ENCODE results near the gene SNRPA.
A peak's percentile ranks its signal among the peaks of the same experiment; 100 is the strongest.
"Not testable (repeated sequence)": the region's sequence is repeated elsewhere in the genome, so short reads cannot be mapped to it uniquely, and the experiment has no call there.

The SNRPA gene

DNA sequence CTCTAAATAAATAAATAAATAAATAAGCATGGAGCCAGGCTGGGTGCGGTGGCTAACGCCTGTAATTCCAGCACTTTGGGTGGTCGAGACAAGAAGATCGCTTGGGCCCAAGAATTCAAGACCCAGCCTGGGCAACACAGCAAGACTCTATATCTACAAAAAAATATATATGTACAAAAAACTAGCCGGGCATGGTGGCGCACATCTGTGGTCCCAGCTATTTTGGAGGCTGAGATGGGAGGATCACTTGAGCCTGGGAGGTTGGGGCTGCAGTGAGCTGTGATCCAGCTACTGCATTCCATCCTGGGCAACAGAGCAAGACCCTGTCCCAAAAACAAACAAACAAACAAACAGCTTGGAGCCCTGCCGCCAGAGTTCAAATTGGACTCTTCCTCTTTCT, 3.5 kb upstream of the SNRPA start:
- no peak for DNase-seq

DNA sequence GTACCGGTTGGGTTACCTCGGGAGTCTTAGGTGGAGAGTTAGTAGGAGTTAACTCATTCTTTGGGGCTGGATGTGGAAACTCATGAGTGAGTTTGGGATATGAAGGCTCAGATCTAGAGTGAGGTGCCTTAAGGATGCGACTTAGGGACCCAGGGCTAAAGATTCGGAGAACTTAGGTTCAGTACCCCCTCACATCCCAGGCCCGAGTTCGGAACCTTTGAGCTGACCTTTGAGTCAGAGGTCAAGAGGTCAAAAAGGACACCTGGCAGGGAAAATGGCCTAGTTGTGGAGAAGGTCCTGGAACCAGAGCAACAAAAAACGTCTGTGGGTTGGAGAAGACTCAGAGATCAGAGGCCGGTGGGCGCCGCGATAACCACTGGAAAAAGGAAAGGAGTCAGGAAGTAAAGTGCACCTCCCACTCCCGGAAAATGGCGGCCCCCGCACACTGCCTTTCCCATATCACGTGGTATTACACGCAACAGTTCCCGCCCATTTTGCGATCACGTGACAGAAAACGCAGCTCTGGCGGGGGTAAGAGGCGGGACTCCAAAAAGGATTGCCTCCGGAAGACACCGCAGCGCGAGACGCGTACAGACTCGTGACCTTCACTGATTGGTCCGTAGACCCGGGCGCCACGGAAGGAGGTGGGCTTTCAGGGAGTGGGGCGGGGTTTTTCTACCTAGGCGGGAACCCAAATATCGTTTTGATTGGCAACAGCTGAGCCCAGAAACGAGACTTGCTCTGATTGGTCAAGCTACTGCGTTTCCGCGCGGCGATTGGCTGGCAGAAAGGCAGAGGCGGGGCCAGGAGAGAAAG, 737 bp upstream of the SNRPA start, which contains the start of gene ACTMAP:
Gene ACTMAP (minus strand): TSS at position 420 of the 816 bp plus-strand sequence. CDS start 674 bp downstream, outside the sequence.
- DNase-seq: peak; percentile 99

DNA sequence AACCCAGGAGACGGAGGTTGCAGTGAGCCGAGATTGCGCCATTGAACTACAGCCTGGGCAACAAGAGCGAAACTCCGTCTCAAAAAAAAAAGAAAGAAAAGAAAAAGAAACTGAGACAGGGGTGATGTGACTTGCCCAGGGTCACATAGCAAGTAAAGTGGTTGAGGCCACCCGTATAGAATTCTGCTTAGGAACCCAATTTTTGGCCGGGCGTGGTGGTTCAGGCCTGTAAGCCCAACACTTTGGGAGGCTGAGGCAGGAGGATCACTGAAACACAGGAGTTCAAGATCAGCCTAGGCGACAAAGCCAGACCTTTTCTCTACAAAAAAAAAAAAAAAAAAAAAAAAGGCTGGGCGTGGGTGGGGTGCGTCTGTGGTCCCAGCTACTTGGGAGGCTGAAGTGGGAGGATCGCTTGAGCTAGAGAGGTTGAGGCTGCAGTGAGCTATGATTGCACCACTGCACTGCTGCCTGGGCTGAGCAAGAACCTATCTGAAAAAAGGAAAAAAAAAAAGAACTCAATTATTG, 1.3 kb downstream of the SNRPA start:
- no peak for DNase-seq

DNA sequence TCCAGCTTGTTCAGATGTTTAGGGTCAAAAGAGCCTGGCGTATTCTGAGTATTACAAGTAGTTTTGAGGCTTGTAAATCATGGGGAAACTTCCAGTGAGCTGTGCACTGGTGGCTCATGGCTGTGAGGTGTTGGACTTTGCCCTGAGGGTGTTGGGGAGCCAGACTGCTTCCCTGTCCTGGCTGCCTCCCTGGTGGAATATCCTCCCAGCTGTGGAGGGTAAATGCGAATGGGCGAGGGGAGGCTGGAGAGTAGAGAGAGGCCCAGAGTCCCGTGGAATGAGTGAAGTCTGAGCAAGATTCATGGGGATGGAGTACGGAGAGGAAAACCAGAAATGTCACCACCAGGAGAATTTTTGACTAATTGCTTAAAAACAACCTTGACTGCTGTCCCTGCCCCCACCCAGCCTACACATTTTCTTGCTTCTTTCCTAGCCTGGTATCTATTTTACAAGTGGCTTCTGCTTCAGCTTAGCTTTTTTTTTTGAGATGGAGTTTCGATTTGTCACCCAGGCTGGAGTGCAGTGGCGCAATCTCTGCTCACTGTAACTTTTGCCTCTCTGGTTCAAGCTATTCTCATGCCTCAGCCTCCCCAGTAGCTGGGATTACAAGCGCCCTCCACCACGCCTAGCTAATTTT, 3.7 kb downstream of the SNRPA start:
- DNase-seq: no peak

DNA sequence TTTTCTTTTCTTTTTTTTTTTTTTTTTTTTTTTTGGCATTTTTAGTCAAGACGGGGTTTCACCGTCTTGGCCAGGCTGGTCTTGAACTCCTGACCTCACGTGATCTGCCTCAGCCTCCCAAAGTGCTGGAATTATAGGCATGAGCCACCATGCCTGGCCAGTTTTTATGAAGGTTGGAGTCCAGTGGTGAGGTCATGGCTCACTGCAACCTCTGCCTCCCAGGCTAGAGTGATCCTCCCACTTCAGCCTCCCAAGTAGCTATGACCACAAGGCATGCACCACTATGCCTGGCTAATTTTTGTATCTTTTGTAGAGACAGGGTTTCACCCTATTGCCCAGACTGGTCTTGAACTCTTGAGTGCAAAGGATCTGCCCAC, 4.2 kb downstream of the SNRPA start:
- no peak for DNase-seq

DNA sequence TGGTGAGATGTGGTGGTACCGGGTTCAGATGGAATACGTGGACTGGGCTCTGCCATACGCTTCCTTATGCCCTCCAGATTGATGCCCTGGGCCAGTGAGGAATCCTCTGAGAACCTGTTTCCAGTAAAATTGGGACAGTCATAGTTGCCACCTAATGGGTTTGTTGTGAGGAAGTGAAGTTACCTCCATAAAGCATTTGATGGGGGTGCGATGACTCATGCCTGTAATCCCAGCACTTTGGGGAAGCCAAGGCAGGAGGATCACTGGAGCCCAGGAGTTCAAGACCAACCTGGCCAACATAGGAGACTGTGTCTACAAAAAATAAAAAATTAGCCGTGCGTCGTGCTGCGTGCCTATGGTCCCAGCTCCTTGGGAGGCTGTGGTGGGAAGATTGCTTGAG, 4.8 kb downstream of the SNRPA start:
- no peak for DNase-seq

DNA sequence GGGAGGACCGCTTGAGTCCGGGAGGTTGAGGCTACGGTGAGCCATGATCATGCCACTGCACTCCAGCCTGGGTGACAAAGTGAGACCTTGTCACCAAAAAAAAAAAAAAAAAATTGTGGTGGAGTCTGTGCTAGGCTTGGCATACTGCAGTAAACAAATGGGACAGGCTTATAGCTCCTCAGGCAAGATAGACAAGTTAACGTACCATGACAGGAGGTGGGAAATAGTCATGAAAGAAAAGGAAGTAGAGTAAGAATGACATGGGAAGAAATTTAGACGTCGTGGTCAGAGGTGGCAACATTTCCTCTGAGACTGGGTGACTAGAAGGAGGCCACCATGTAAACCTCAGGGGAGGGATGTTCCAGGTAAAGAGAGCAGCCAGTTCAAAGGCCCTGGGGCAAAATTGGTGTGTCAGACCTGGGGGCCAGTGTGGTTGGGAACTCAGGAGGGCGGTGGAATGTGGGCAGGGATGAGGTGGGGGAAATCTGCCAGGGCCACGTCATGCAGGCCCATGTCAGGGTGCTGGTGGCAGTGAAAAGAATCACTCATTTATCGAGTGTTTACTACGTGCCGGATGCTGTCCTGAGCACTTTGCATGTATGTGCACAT, 5.6 kb downstream of the SNRPA start:
- DNase-seq: no peak

DNA sequence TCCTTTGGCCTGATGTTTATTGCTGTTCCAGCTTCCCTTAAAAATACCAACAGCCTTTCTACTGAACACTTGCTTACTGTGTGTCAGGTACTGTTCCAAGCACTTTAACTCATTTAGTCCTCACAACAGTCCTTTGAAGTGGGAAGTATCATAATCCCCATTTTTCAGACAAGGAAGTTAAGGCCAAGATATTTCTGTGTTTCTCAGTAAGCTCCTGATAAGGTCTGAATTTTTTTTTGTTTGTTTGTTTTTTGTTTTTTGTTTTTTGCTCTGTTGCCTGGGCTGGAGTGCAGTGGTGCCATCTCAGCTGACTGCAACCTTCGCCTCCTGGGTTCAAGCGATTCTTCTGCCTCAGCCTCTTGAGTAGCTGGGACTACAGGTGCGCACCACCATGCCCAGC, 7.5 kb downstream of the SNRPA start:
- no peak for DNase-seq

DNA sequence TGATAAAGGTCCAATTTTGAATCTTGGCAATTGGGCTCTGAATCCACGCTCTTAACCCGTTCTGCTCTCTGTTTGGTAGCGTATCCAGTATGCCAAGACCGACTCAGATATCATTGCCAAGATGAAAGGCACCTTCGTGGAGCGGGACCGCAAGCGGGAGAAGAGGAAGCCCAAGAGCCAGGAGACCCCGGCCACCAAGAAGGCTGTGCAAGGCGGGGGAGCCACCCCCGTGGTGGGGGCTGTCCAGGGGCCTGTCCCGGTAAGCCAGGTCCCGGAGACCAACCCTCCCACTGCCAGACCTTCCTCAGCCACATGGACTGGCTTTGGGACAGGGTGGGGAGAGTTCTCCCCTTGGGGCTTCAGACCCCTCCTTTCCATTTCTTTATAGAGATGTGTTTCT, 8.3 kb downstream of the SNRPA start:
- no peak for DNase-seq

DNA sequence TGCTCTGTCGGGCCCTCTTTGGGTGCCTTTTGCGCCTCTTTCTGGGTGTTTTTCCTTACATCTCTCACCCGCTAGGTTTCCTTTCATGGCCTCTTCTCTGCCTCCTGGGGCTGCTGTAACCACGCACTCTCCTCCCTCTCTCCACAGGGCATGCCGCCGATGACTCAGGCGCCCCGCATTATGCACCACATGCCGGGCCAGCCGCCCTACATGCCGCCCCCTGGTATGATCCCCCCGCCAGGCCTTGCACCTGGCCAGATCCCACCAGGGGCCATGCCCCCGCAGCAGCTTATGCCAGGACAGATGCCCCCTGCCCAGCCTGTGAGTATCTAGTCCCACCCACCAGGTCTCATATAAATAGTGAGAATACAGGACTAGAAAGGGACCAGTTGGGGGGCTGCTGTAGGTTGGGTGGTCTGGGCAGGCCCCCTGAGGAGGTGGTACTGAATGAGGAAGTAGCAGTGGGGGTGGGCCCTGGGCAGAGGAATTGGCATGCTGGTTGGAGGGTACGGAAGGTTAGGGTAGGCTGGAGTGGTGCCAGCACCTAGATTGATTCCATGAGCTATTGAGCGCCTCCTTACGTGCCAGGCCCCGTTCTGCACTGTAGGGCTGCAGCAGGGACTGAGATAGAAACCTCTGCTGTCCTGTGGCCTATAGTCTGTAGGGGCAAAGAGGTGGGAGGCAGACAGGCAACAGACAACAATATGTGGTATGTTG, 11.9 kb downstream of the SNRPA start:
- DNase-seq: no peak

DNA sequence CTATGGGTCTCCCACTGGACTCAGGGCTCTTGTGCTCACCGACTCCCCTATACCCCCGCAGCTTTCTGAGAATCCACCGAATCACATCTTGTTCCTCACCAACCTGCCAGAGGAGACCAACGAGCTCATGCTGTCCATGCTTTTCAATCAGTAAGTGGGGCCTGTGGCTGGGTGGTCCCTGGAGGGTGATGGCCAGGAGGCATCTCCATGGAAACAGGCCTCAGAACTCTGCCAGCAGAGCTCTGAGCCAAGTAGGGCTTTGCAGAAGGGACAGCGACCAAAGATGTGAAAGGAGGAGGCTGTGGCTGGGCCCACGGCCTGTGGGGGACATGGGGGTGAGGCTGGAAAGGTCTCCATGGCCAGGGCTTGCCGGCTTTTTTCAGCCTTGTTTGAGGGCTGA, 12.5 kb downstream of the SNRPA start:
- DNase-seq: no peak

DNA sequence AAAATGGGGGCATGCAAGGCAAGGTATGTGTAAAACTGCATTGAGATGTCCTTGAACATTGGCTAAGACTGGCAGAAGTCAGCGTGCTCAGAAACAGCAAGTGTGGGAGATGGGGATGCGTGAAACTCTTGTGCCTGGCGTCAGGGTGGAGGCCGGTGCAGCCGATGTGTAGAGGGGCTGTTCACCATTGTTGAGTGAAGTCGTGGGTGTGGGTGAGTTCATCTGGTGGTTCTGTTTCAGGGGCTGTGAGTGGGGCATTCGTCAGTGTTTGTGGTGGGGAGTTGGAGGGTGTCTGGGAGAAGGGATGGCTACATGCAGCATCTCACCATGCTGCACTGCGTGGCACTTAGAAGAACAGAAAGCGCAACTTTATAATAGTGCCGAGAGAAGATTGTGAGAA, 13.0 kb downstream of the SNRPA start:
- DNase-seq: no peak

DNA sequence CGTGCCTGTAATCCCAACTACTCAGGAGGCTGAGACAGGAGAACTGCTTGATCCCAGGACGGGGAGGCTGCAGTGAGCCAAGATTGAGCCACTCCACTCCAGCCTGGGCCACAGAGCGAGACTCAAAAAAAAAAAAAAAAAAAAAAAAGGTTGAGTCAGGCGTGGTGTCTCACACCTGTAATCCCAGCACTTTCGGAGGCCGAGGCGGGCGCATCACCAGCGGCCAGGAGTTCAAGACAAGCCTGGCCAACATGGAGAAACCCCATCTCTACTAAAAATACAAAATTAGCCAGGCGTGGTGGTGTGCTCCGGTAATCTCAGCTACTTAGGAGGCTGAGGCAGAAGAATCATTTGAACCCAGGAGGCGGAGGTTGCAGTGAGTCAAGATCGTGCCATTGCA, 15.4 kb downstream of the SNRPA start:
- not testable (repeated sequence) for DNase-seq

DNA sequence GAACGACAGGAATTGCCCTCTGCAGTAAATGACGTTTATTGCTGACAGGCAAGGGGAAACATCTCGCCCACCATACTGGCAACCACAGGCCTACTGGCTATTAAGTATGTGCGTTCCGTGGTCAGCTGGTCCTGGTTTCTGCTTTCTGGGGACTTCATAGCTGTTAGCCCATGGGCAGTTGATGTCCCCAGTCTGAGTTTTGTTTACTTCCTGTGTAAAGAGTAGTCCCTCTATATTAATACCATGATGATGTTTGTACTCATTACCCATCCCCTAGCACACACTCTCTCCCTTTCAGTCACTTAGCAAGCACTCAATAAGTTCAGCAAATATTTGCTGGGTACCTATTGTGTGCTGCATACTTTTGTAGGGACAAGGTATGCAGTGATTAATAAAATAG, 17.9 kb downstream of the SNRPA start:
- DNase-seq: no peak

DNA sequence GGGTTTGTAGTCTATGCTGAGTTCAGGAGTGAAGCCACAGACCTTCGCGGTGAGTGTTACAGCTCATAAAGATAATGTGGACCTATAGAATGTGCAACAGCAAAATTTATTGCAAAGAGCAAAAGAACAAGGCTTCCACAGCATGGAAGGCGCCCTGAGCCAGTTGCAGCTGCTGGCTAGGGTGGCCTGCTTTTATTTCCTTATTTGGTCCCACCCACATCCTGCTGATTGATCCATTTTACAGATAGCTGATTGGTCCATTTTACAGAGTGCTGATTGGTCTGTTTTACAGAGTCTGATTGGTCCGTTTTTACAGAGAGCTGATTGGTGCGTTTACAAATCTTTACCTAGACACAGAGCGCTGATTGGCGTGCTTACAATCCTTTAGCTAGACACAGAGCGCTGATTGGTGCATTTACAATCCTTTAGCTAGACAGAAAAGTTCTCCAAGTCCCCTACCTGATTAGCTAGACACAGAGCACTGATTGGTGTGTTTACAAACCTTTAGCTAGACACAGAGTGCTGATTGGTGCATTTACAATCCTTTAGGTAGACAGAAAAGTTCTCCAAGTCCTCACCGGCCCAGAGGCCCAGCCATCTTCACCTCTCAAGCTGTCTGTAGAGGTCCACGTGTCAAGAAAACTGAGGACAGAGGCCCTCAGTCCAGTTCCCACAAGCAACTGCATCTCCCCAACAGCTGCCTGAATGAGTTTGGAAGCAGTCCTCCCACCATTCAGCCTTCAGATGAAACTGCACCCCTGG, 20.3 kb downstream of the SNRPA start:
- not testable (repeated sequence) for DNase-seq

DNA sequence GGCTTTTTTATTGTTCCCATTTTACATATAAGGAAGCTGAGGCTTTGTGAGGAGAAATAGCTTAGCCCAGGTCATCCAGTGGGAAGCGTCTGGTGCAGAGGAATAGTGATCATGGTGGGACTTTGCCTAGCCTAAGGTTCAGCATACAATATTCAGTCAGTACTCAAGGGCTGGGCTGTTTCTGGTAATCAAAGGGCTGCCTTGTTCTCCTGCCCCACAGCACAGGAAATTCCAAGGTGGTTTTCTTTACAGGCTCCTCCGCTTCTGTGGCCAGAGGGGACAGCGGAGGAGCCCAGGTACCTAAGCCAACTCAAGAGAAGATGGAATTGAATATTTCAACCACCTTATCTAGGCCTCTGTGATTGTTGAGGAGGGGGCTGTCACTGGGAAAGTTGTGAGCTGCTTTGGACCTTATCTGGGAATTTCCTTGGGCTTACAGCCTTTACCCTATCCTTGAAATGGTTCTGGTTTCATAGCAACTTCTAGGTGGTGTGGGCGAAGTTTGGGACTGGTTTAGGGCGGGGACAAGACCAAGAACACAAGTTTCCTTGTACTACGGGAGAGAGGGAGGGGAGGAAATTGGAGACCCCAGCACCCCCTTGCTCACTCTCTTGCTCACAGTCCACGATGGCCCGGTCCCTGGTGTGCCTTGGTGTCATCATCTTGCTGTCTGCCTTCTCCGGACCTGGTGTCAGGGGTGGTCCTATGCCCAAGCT, 24.1 kb downstream of the SNRPA start, which contains the start of gene MIA:
Gene MIA (plus strand): TSS at position 606 of the 716 bp plus-strand sequence. CDS start 22 bp downstream, at position 628.
- DNase-seq: no peak

DNA sequence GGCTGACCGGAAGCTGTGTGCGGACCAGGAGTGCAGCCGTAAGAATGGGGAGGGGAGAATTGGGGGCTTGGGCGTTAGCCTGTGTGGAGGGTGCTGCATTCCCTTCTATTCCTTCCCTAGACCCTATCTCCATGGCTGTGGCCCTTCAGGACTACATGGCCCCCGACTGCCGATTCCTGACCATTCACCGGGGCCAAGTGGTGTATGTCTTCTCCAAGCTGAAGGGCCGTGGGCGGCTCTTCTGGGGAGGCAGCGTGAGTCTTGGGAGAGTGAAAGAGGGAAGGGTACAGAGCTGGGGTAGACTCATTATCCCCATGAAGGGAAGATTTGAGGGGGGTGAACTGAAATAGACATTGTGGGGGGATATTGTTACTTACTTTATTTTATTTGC, 24.6 kb downstream of the SNRPA start:
- no peak for DNase-seq

DNA sequence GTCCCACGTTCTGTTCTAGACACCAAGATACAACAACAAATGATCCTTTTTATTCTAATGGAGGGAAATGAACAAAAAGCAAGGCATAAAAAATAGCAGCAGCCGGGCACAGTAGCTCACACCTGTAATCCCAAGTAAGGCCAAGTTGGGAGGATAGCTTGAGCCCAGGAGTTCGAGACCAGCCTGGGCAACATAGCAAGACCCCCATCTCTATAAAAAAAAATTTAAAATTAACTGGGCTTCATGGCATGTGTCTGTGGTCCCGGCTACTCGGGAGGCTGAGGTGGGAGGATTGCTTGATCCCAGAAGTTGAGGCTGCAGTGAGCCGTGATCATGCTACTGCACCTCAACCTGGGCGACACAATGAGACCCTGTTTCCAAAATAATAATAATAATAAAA, 25.4 kb downstream of the SNRPA start:
- no peak for DNase-seq

DNA sequence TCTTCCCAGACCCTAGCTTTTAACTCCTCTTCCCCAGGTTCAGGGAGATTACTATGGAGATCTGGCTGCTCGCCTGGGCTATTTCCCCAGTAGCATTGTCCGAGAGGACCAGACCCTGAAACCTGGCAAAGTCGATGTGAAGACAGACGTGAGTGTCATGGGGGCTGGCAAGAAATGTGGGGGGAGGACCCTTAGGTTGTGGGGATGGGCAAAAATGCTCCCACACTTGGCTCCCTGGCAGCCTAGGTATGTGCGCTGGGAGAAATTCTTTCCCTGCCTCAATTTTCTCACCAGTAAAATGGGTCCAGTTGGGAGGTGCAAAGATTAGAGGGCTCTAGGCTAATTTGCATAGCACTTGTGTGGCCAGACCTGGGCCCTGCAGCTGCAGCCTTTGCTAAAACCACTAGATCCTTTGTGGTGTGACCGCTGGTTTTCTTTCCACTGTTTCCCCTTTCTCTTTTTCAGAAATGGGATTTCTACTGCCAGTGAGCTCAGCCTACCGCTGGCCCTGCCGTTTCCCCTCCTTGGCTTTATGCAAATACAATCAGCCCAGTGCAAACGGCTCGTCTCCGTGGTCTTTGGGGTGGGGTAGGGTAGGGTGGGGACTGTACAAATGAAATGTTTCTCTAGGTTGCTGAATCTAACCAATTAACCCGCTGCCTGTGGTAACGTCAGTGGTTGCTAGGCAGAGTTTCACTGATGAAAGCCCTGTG, 26.1 kb downstream of the SNRPA start:
- peak; percentile 88 for DNase-seq

DNA sequence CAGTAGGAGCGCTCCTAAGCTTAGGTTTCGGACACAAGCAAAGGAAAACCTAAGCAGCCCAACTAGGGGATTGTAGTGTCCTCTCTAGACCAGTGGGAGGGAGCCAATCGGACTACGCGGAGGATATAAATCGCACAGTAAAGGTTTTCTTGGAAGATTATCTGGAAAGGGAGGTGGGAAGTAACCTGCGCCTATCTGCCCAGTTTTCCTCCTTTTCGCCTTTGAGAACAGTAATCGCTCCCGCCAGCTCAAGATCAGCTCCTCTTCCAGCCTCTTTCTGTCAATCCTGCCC, 26.6 kb downstream of the SNRPA start:
- DNase-seq: no peak
